Tibial artery (tissue), 4 donors: Measurements from ENCODE around the gene SFTPA2.
"Not testable (repeated sequence)": the region's sequence is repeated elsewhere in the genome, so short reads cannot be mapped to it uniquely, and the experiment has no call there.

Experiments used
- DNase-seq, 2 donors: peaks; one replicate each; pipeline ENCODE4 v3.0.0-alpha.2; 2019
- H3K27ac ChIP-seq, 2 donors: fragments of 200-600 bp; sonication (generic) in 1 of 2; 1 replicate in 1 of 2; 2 replicates in 1 of 2; pipeline ENCODE4 v1.5.1; 2018 to 2019; ENCODE audit warnings: mild to moderate bottlenecking in 1 of 2
- H3K27me3 ChIP-seq, 2 donors: fragments of 200-600 bp; sonication (generic) in 1 of 2; one replicate each; pipeline versions ENCODE4 v1.5.1 to v1.6.0; 2016 to 2019
- H3K36me3 ChIP-seq, 3 donors: fragments of 200-600 bp; sonication (generic) in 2 of 3; one replicate each; pipeline ENCODE4 v1.5.1; 2016 to 2019; ENCODE audit warnings: mild to moderate bottlenecking in 2 of 3
- H3K4me1 ChIP-seq, 4 donors: fragments of 200-600 bp; sonication (generic) in 2 of 4; 1 replicate in 3 of 4; 2 replicates in 1 of 4; pipeline ENCODE4 v1.5.1; 2016 to 2019
- H3K4me3 ChIP-seq, 2 donors: fragments of 200-600 bp; sonication (generic) in 1 of 2; 1 replicate in 1 of 2; 2 replicates in 1 of 2; pipeline ENCODE4 v1.5.1; 2018 to 2019; ENCODE audit warnings: mild to moderate bottlenecking in 2 of 2
- H3K9me3 ChIP-seq, 3 donors: fragments of 200-600 bp; sonication (generic) in 1 of 3; one replicate each; pipeline ENCODE4 v1.5.1; 2016 to 2019
- CTCF ChIP-seq, 2 experiments: fragments of 200-600 bp in 1 of 2; fragments of 450-650 bp in 1 of 2; IDR thresholded peaks; one replicate each; pipeline ENCODE4 v1.5.1; 2017 to 2019; ENCODE audit warnings: antibody characterized with exemption in 2 of 2, mild to moderate bottlenecking in 1 of 2, moderate library complexity in 1 of 2
- intact Hi-C: fragments of 100-400 bp; cut with DNase I; formaldehyde crosslinking; loops from one replicate; pipeline ENCODE4 v1.15.0; 2023; ENCODE audit warnings: low total_unique reads

SFTPA2 gene

GRCh38 chr10:79601939-79602338, 41.7 kb upstream of the SFTPA2 start:
- no peaks in the 10 kb centered on the region for H3K4me1 ChIP-seq
- TF ChIP-seq CTCF (IDR thresholded peaks at IDR 0.05): no peak
- no peak overlapping the region for H3K27ac ChIP-seq
- no peak overlapping the region for H3K4me3 ChIP-seq
- H3K27me3 ChIP-seq: no peaks in the 10 kb centered on the region
- DNase-seq: no peak
- no peaks in the 10 kb centered on the region for H3K36me3 ChIP-seq
- intact Hi-C loops: no loop called here
- H3K9me3 ChIP-seq: peaks cover 0 to 15% (median 14%) of the 10 kb centered on the region in 3 donors

- H3K27ac ChIP-seq, H3K27me3 ChIP-seq, DNase-seq, H3K4me3 ChIP-seq, intact Hi-C loops, H3K36me3 ChIP-seq, H3K4me1 ChIP-seq: not testable (repeated sequence)
- peaks cover 0 to 15% (median 14%) of the 10 kb centered on the region in 3 donors for H3K9me3 ChIP-seq
Observed at GRCh38 chr10:79599644-79600043, 39.4 kb upstream of the SFTPA2 start.

- Histone ChIP-seq H3K9me3 (peaks cover 0 to 14% (median 6%) of the 10 kb centered on the region in 3 donors), H3K4me3 (no peak overlapping the region), H3K4me1 (no peaks in the 10 kb centered on the region), H3K27ac (no peak overlapping the region), H3K36me3 (no peaks in the 10 kb centered on the region), H3K27me3 (no peaks in the 10 kb centered on the region)
- DNase-seq: no peak
- TF ChIP-seq CTCF (IDR thresholded peaks at IDR 0.05): no peak
- intact Hi-C loops: no loop called here
Observed at GRCh38 chr10:79595510-79595909, 35.3 kb upstream of the SFTPA2 start.

GRCh38 chr10:79594565-79594964, 34.4 kb upstream of the SFTPA2 start:
- H3K4me1 ChIP-seq, H3K27me3 ChIP-seq, DNase-seq, intact Hi-C loops, H3K27ac ChIP-seq, H3K36me3 ChIP-seq, H3K4me3 ChIP-seq: not testable (repeated sequence)
- H3K9me3 ChIP-seq: peaks cover 0 to 14% (median 6%) of the 10 kb centered on the region in 3 donors

- Histone ChIP-seq H3K27ac (no peak overlapping the region), H3K36me3 (no peaks in the 10 kb centered on the region), H3K4me1 (no peaks in the 10 kb centered on the region), H3K4me3 (no peak overlapping the region), H3K9me3 (peaks cover 0 to 14% (median 6%) of the 10 kb centered on the region in 3 donors), H3K27me3 (no peaks in the 10 kb centered on the region)
- DNase-seq: no peak
- no peak for TF ChIP-seq CTCF (IDR thresholded peaks at IDR 0.05)
- intact Hi-C loops: no loop called here
Observed at GRCh38 chr10:79593377-79593776, 33.2 kb upstream of the SFTPA2 start.

GRCh38 chr10:79588800-79589199, 28.6 kb upstream of the SFTPA2 start:
- H3K27ac ChIP-seq: no peak overlapping the region
- intact Hi-C loops: no loop called here
- H3K4me3 ChIP-seq: no peak overlapping the region
- TF ChIP-seq CTCF (IDR thresholded peaks at IDR 0.05): no peak
- peaks cover 0 to 8% (median 0%) of the 10 kb centered on the region in 3 donors for H3K9me3 ChIP-seq
- DNase-seq: no peak
- no peaks in the 10 kb centered on the region for H3K36me3 ChIP-seq
- no peaks in the 10 kb centered on the region for H3K27me3 ChIP-seq
- no peaks in the 10 kb centered on the region for H3K4me1 ChIP-seq

- H3K36me3 ChIP-seq: no peaks in the 10 kb centered on the region
- no peak overlapping the region for H3K4me3 ChIP-seq
- intact Hi-C loops: no loop called here
- H3K27ac ChIP-seq: no peak overlapping the region
- H3K27me3 ChIP-seq: no peaks in the 10 kb centered on the region
- no peak for TF ChIP-seq CTCF (IDR thresholded peaks at IDR 0.05)
- no peak for DNase-seq
- H3K9me3 ChIP-seq: peaks cover 0 to 8% (median 0%) of the 10 kb centered on the region in 3 donors
- no peaks in the 10 kb centered on the region for H3K4me1 ChIP-seq
Observed at GRCh38 chr10:79586933-79587332, 26.7 kb upstream of the SFTPA2 start.
